IMR-90 (cell line): Measurements from ENCODE around the gene MCAM. TPM values are rescaled to one million over a fixed set of nuclear protein-coding genes. Genes with fewer than 3 reads are reported as not detected.

Experiments
- ATAC-seq: fragments of 200-7000 bp; cut with Tn5 transposase; 2 replicates; pipeline ENCODE4 v1.9.1; 2020; ENCODE audit warnings: low read depth, mild to moderate bottlenecking, moderate library complexity
- BruUV-seq: library from RNA; stranded (reverse); fragments of 400-500 nt; replicated peaks from 2 replicates; lab custom pipeline; 2021; lab: Mats Ljungman, UMichigan
- CTCF ChIA-PET: fragments of 300-600 bp; formaldehyde crosslinking; extraction: SDS; loops from one replicate; lab custom pipeline; 2021; ENCODE audit warnings: antibody characterized with exemption; lab: Yijun Ruan, JAX
- POLR2A ChIA-PET: fragments of 300-600 bp; sonication (Branson Sonifier 250); formaldehyde crosslinking; loops from one replicate; lab custom pipeline; 2022; ENCODE audit warnings: antibody characterized with exemption; ENCODE audit not compliant: unreplicated experiment; lab: Charles Lee
- DNase-seq: peaks from one replicate; pipeline ENCODE4 v3.0.0; 2013
- H2AFZ ChIP-seq: replicated peaks from 2 replicates; pipeline ENCODE3; 2013; ENCODE audit warnings: low read length, mild to moderate bottlenecking; ENCODE audit not compliant: poor library complexity
- H2AK5ac ChIP-seq: 2 replicates; pipeline ENCODE4 v1.6.1; 2013; ENCODE audit warnings: low read depth, low read length, inconsistent platforms
- H2AK9ac ChIP-seq: replicated peaks from 2 replicates; pipeline ENCODE3; 2013; ENCODE audit warnings: mild to moderate bottlenecking, low read depth, low read length, moderate library complexity; ENCODE audit not compliant: poor library complexity
- H2BK120ac ChIP-seq: 2 replicates; pipeline ENCODE4 v1.6.1; 2013; ENCODE audit warnings: low read depth, low read length, inconsistent platforms
- H2BK15ac ChIP-seq: 3 replicates; pipeline ENCODE4 v1.6.1; 2013; ENCODE audit warnings: low read depth, low read length, inconsistent platforms
- H2BK20ac ChIP-seq: 2 replicates; pipeline ENCODE4 v1.6.1; 2013; ENCODE audit warnings: low read depth, mild to moderate bottlenecking, inconsistent platforms, low read length, moderate library complexity
- H2BK5ac ChIP-seq: 2 replicates; pipeline ENCODE4 v1.6.1; 2013; ENCODE audit warnings: mild to moderate bottlenecking, low read depth, low read length, inconsistent platforms; ENCODE audit not compliant: poor library complexity, severe bottlenecking
- H3K14ac ChIP-seq: replicated peaks from 2 replicates; pipeline ENCODE4 v1.6.1; 2013; ENCODE audit warnings: low read depth, low read length, inconsistent platforms
- H3K18ac ChIP-seq: 2 replicates; pipeline ENCODE4 v1.6.1; 2013; ENCODE audit warnings: low read depth, low read length, control low read depth
- H3K23ac ChIP-seq: 2 replicates; pipeline ENCODE4 v1.6.1; 2013; ENCODE audit warnings: low read depth, low read length, inconsistent platforms
- H3K27ac ChIP-seq: 2 replicates; pipeline ENCODE4 v1.5.1; 2013; ENCODE audit warnings: mild to moderate bottlenecking, control low read depth, low read length; ENCODE audit not compliant: insufficient read depth
- H3K27me3 ChIP-seq: 2 replicates; pipeline ENCODE4 v1.6.1; 2013; ENCODE audit warnings: low read length; ENCODE audit not compliant: control insufficient read depth, insufficient read depth
- H3K36me3 ChIP-seq: 2 replicates; pipeline ENCODE4 v1.6.1; 2013; ENCODE audit warnings: low read length, mixed read lengths; ENCODE audit not compliant: control insufficient read depth, insufficient read depth
- H3K4ac ChIP-seq: 2 replicates; pipeline ENCODE4 v1.6.1; 2013; ENCODE audit warnings: low read depth, low read length, inconsistent platforms
- H3K4me1 ChIP-seq: 2 replicates; pipeline ENCODE4 v1.6.1; 2013; ENCODE audit warnings: low read length, mixed read lengths; ENCODE audit not compliant: control insufficient read depth, insufficient read depth
- H3K4me2 ChIP-seq: 2 replicates; pipeline ENCODE4 v1.6.1; 2013; ENCODE audit warnings: low read depth, mild to moderate bottlenecking, control low read depth, low read length, moderate library complexity
- H3K4me3 ChIP-seq: 2 replicates; pipeline ENCODE4 v1.5.1; 2013; ENCODE audit warnings: low read depth, mild to moderate bottlenecking, control low read depth, low read length, moderate library complexity; ENCODE audit not compliant: insufficient read depth
- H3K56ac ChIP-seq: 2 replicates; pipeline ENCODE4 v1.6.1; 2013; ENCODE audit warnings: low read length, inconsistent platforms; ENCODE audit not compliant: insufficient read depth; ENCODE audit errors: extremely low read depth
- H3K79me1 ChIP-seq, 2 experiments: 2 replicates each; pipeline ENCODE4 v1.6.1; 2013; ENCODE audit warnings: low read length in 2 of 2, inconsistent platforms in 1 of 2, low read depth in 1 of 2
- H3K9ac ChIP-seq: 2 replicates; pipeline ENCODE4 v1.6.1; 2013; ENCODE audit warnings: low read depth, low read length, control low read depth
- H3K9me1 ChIP-seq: 2 replicates; pipeline ENCODE4 v1.6.1; 2013; ENCODE audit warnings: low read length, inconsistent platforms; ENCODE audit not compliant: insufficient read depth
- H3K9me3 ChIP-seq: 2 replicates; pipeline ENCODE4 v1.6.1; 2013; ENCODE audit warnings: low read length; ENCODE audit not compliant: control insufficient read depth, insufficient read depth
- H4K20me1 ChIP-seq: 2 replicates; pipeline ENCODE4 v1.6.1; 2013; ENCODE audit warnings: low read length, inconsistent platforms; ENCODE audit not compliant: insufficient read depth
- H4K5ac ChIP-seq: 2 replicates; pipeline ENCODE4 v1.6.1; 2013; ENCODE audit warnings: mild to moderate bottlenecking, low read depth, low read length, control low read depth
- H4K8ac ChIP-seq, 2 experiments: 2 replicates each; pipeline ENCODE4 v1.6.1; 2013; ENCODE audit warnings: low read depth in 2 of 2, low read length in 2 of 2, control low read depth in 1 of 2, inconsistent platforms in 1 of 2
- H4K91ac ChIP-seq: 2 replicates; pipeline ENCODE4 v1.6.1; 2013; ENCODE audit warnings: low read depth, low read length, inconsistent platforms; ENCODE audit not compliant: insufficient read depth
- BHLHE40 ChIP-seq: fragments of 150-350 bp; IDR thresholded peaks from 2 replicates; pipeline ENCODE4 v1.6.1; 2016; ENCODE audit warnings: mild to moderate bottlenecking, low read depth, low read length
- CEBPB ChIP-seq: IDR thresholded peaks from 2 replicates; pipeline ENCODE4 v1.6.1; 2012; ENCODE audit warnings: low read depth, low read length, improper control_type of control experiment
- CHD1 ChIP-seq: IDR thresholded peaks from 2 replicates; pipeline ENCODE4 v1.6.1; 2012; ENCODE audit warnings: low read depth, low read length, improper control_type of control experiment
- CTCF ChIP-seq: conservative IDR thresholded peaks from 2 replicates; pipeline ENCODE4 v1.5.1; 2012; ENCODE audit warnings: mild to moderate bottlenecking, low read depth, low read length, improper control_type of control experiment
- ELK1 ChIP-seq: fragments of 150-350 bp; IDR thresholded peaks from 2 replicates; pipeline ENCODE4 v1.6.1; 2016; ENCODE audit warnings: low read depth, mild to moderate bottlenecking, low read length, moderate library complexity, borderline replicate concordance
- MAFK ChIP-seq: IDR thresholded peaks from 2 replicates; pipeline ENCODE4 v1.6.1; 2012; ENCODE audit warnings: low read depth, low read length, improper control_type of control experiment
- MAZ ChIP-seq: IDR thresholded peaks from 2 replicates; pipeline ENCODE4 v1.6.1; 2012; ENCODE audit warnings: low read depth, mild to moderate bottlenecking, low read length, improper control_type of control experiment, moderate library complexity, borderline replicate concordance
- NFE2L2 ChIP-seq: fragments of 150-350 bp; IDR thresholded peaks from 2 replicates; pipeline ENCODE4 v1.6.1; 2016; ENCODE audit warnings: low read depth, mild to moderate bottlenecking, low read length
- RCOR1 ChIP-seq: IDR thresholded peaks from 2 replicates; pipeline ENCODE4 v1.6.1; 2012; ENCODE audit warnings: mild to moderate bottlenecking, low read length, improper control_type of control experiment; ENCODE audit not compliant: insufficient replicate concordance
- SMC3 ChIP-seq: fragments of 150-350 bp; IDR thresholded peaks from 2 replicates; pipeline ENCODE4 v1.6.1; 2016; ENCODE audit warnings: low read depth, mild to moderate bottlenecking, antibody characterized with exemption, low read length, moderate library complexity
- USF2 ChIP-seq: fragments of 150-350 bp; IDR thresholded peaks from 2 replicates; pipeline ENCODE4 v1.6.1; 2017; ENCODE audit warnings: mild to moderate bottlenecking, antibody characterized with exemption, low read length, low read depth
- WGBS, 2 experiments: methylation state at CpG; one replicate each; pipeline versions ENCODE4 v1.1.5 to v1.1.7; 2013; ENCODE audit warnings: missing lambda C conversion rate in 2 of 2; ENCODE audit not compliant: insufficient read length in 1 of 2; ENCODE audit errors: extremely low coverage in 2 of 2; 5-methylcytosine and 5-hydroxymethylcytosine counted together
- dilution Hi-C: fragments of 300-500 bp; cut with HindIII; formaldehyde crosslinking; loops from one replicate; pipeline ENCODE4 v1.14.3; 2018; ENCODE audit warnings: low sequenced_read_pairs; ENCODE audit not compliant: unreplicated experiment
- in situ Hi-C: fragments of 300-500 bp; cut with MboI; formaldehyde crosslinking; loops from 3 replicates; pipeline ENCODE4 v1.14.3; 2019; ENCODE audit warnings: low sequenced_read_pairs, inconsistent platforms, mixed read lengths
- intact Hi-C: fragments of 100-400 bp; cut with micrococcal nuclease; formaldehyde crosslinking; loops from 2 replicates; pipeline ENCODE4 v1.10.0; 2022
- polyA plus RNA-seq, 3 experiments: library from polyadenylated mRNA; depleted of rRNA; stranded (reverse); fragments of >200 nt; gene quantifications; 2 replicates each; pipeline ENCODE4 v1.2.3, GENCODE V29; 2012; ENCODE audit warnings: low replicate concordance in 1 of 3
- total RNA-seq: library from RNA; depleted of rRNA; stranded (reverse); fragments of >200 nt; gene quantifications from 2 replicates; pipeline ENCODE4 v1.2.3, GENCODE V29; 2012

Gene MCAM
- total and polyA plus RNA-seq, 2 of the 4 experiments (the other 2 are of a cell fraction), result 95.1 to 131 TPM

- TF ChIP-seq MAFK, result no peak
Observed at GRCh38 chr11:119284344-119285157, 32.4 kb downstream of the MCAM start (continued).

GRCh38 chr11:119282495-119282894 is 34.4 kb downstream of the MCAM start:
- in situ Hi-C loops, result no loop called here
- TF ChIP-seq MAZ (no peak), MAFK (no peak), RCOR1 (no peak), USF2 (no peak), BHLHE40 (no peak), SMC3 (no peak), CHD1 (no peak), NFE2L2 (no peak), CTCF (no peak), ELK1 (no peak), CEBPB (no peak)

More at GRCh38 chr11:119282495-119282894, 34.4 kb downstream of the MCAM start:
- no peak overlapping the region for H2AK5ac ChIP-seq
- H4K91ac ChIP-seq, result no peak overlapping the region
- no peak overlapping the region for H2AFZ ChIP-seq
- no peak overlapping the region for H3K14ac ChIP-seq
- H2BK15ac ChIP-seq, result no peak overlapping the region
- POLR2A ChIA-PET, result no interaction called here
- no peak overlapping the region for H3K4me3 ChIP-seq
- H3K4ac ChIP-seq, result no peak overlapping the region
- H2BK20ac ChIP-seq, result no peak overlapping the region
- peaks cover 37% of the 10 kb centered on the region for H3K36me3 ChIP-seq
- CTCF ChIA-PET, result interaction anchor here (0.6 kb wide), 1 partner anchor 27 kb away, joined by 3 read pairs; no protein-coding TSS in a partner anchor
- H3K4me2 ChIP-seq, result no peak overlapping the region
- no peak overlapping the region for H3K18ac ChIP-seq
- ATAC-seq (no peak), DNase-seq (no peak)
- no peak overlapping the region for H3K56ac ChIP-seq
- no peak overlapping the region for H4K5ac ChIP-seq
- H3K9me1 ChIP-seq, result no peaks in the 10 kb centered on the region
- H3K9ac ChIP-seq, result no peak overlapping the region; the same call in 1 of the 2 replicates
- no peaks in the 10 kb centered on the region for H3K9me3 ChIP-seq
- no peak overlapping the region for H3K27ac ChIP-seq
- H3K27me3 ChIP-seq, result no peaks in the 10 kb centered on the region
- H4K8ac ChIP-seq, result no peak overlapping the region
- H3K79me1 ChIP-seq, result peaks cover 5 to 31% of the 10 kb centered on the region in 2 experiments; a peak in 3 of 4 replicates
- no peak overlapping the region for H2BK120ac ChIP-seq
- dilution Hi-C loops, result no loop called here
- WGBS, 2 experiments, result 100% methylated on average over 3 of the region's 7 CpGs; no CpG with 5 or more reads in 1 of the 2 experiments
- no peak overlapping the region for H3K23ac ChIP-seq
- H3K4me1 ChIP-seq, result no peaks in the 10 kb centered on the region
- BruUV-seq, result no TSS peak
- no peak overlapping the region for H2AK9ac ChIP-seq
- intact Hi-C loops, result no loop called here
- H4K20me1 ChIP-seq, result no peaks in the 10 kb centered on the region; the same call in 1 of the 2 replicates
- H2BK5ac ChIP-seq, result no peak overlapping the region
